OCI-M2 (cell line): ENCODE results near the gene HES3.

ENCODE experiments used
- DNase-seq: peaks from one replicate; lab custom pipeline; 2025; ENCODE audit not compliant: unreplicated experiment; lab: John Stamatoyannopoulos, UW

Gene HES3

DNA sequence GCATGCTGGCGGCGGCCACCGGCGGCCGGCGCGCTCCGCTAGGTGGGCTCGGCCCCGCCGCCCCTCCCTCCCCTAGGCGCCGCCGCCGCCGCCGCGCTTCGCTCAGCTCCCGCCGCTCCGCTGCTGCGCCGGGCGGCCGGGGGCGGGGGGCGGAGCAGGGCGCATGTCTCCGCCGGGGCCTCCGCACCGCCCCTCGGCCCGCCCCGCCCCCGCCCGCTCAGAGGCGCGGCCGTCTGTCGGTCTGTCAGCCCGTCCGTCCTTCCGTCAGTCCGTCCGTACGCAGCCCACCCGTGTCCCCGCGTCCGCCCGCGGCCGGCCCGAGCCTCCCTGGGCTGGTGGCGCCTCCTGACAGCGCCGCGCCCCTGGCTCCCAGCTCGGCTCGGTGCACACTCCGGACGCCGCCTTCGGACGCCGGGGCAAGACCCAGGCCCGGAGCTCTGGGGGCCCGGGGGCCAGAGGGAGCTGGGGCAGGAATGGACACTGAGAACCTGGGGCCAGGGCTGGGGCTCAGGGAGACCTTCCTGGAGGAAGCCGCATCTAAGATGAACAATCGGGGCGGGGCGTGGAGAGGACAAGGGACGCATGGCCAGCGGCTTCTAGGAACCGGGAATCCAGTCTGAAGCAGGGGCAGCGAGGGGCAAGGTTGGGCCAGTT, 17.1 kb downstream of the HES3 start, which contains the start of gene GPR153:
Gene GPR153, minus strand, starts transcription at position 138 of the 654 bp plus-strand sequence. CDS start 6,193 bp downstream, outside the sequence.
- DNase-seq = no peak

DNA sequence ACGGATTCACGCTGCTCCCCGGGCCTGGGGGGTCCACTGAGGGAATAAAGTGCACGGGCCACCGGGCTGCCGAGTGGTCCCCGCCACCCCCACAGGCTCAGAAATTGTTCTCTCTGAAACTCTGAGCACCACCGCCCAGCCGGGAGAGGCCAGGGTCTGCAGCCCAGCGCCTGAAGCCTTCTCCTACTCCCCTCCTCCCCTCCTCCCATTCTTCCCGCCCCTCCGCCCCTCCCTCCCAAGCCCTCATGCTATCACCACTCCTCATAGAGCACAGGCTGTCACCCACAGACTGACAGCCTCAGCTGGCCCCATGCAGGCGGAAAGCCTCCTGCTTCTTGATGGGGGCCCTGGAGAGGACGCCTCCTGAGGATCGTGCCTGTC, 17.6 kb downstream of the HES3 start:
- no peak for DNase-seq

DNA sequence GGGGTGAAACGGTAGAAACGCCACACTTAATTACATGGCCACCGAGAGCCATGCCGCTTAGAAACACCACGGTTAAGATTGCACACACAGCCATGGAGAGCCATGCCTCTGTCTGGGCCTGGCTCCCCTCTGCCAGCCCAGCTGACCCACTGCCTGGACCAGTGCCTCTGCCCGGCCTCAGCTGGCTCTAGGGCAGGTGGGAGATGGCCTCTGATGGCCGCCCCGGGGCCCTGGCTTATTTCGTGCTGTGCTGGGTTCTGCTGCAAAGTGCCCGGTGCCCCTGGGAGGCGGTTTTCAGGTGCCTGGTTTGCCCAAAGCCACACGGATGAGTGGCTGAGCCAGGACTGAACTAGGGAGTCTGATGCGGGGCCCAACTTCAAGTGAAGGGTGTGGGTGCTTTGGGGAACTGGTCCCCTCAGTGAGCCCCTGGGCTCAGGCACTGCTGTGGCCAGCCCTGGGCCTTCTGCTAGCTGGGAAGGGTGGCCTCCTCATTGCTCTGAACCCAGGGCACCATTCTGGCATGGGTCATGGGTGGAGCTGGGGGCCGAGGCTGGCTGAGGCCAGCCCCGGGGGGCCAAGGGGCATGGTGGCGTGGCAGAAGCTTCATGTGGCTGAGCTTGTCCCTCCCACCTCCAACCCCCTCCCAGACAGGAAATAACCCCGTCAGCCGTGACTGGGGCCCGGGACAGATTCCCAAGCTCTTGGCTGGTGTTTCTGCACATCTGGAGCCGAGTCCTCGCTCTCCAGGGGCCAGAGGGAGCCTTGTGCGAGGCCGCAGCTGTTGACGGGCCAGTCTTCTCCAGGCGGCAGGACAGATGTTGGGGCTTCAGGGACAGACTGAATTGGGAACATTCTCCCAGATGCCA, 18.8 kb downstream of the HES3 start:
- DNase-seq = no peak

DNA sequence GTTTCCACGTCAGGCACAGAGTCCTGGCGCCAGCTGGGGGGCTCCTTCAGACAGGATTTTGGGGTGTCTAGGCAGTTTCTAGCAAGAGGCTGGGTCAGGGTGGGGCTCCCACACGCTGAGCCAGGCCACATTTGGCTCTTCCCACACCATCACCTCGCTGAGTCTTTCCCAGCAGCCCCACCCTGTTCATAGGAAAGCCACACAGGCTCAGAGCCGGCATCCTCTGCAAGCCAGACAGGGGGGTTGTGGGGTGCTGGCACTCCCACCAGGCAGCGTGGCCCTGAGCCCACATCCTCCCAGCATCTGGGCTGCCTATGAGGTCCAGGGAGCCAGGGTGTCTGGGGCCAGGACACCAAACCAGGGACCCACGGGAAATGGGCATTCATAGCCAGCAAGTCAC, 19.7 kb downstream of the HES3 start:
- DNase-seq = no peak

DNA sequence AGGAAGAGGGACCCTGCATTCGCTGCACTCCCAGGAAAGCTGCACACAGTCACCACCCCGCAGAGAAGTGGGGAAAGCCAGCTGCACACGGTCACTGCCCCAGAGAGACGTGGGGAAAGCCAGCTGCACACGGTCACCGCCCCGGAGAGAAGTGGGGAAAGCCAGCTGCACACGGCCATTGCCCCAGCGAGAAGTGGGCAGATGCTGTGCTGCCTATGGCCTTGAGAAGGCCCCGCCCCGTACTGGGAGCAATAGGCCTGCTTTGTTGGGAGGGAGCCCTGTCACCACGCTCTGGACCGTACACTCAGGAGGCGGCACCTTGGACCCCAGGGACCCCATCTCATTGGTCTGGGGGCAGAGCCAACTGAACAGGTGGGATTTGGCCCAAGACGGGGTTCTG, 21.2 kb downstream of the HES3 start:
- no peak for DNase-seq

DNA sequence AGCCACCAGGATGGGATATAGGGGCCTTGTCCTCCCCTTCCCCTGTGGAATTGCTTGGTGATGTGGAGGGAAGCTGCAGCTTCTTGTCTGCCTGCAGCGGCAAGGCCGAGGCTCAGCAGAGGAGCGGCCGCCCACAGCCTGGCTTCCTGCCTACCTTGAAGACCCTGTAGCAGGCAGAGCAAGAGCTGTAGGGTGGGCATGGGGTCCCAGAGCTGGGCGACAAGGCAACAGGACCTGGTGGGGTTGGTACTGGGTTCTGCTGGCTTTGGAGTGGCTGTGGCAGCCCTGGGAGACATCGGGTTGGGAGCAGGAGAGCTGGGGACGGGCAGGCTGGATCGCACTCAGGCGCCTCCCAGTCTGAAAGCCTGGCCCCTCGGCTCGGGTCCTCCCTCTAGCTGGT, 22.7 kb downstream of the HES3 start:
- no peak for DNase-seq

DNA sequence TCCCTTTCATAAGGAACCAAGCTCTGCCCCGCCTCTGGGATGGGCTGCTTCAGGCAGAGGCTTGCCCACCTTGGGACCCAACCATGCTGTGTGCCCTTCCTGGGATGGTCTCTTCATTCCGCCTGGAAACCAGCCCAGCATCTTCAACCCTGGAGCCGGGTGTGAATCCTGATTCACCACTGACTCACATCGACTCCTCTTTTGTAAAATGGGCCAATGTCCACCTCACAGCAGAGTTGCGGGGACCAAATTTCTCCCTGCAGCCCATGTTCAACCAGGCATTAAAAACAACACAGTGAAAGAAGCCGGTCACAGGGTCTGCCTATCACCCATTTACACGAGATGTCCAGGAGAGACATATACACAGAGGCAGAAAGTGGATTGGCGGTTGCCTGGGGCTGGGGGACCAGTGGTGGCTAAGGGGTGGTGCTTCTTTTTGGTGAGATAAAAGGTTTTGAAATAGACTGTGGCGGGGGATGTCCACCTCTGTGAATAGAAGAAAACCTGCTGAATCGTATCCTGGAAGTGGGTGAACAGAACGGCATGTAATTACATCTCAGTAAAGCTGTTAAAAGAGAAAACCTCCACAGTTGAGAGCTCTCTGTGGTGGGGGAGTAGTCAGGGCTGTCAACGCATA, 23.8 kb downstream of the HES3 start:
- DNase-seq = no peak

DNA sequence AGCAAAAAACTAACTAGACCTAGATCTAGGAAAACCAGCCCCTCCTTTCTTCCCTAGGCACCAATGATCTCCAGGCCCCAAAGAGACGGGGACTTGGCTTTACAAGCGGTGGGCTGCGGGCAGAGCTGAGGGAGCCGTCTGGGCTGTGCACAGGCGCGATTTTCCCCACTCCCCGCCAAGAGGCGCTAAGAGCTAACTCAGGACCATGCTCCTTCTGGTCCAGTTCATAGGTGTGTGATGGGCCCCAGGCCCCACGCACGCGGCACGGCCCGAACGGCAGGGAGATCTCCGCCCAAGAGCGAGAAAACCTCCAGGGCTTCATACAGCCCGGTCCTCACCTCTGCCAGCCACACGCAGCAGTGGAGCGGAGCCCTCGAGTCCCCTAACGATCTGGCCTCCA, 24.4 kb downstream of the HES3 start:
- no peak for DNase-seq

DNA sequence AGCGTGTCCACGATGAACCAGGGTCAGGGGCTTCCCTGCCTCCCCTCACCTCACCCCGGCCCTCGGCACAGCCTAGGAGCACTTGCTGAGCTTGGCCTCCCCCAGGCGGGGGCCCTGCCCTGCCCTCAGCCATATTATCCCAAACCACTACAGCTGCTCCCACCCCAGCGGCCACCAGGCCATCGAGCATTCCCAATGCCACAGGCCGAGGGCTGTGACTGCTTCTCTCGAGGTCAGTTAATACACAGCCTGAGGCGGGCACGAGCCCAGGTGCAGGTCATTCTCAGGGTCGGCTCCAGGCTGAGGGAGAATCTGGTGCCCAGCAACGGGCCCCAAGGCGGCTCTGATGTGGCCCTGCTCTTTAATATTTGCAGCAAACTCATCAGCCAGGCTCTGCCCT, 25.3 kb downstream of the HES3 start:
- no peak for DNase-seq

DNA sequence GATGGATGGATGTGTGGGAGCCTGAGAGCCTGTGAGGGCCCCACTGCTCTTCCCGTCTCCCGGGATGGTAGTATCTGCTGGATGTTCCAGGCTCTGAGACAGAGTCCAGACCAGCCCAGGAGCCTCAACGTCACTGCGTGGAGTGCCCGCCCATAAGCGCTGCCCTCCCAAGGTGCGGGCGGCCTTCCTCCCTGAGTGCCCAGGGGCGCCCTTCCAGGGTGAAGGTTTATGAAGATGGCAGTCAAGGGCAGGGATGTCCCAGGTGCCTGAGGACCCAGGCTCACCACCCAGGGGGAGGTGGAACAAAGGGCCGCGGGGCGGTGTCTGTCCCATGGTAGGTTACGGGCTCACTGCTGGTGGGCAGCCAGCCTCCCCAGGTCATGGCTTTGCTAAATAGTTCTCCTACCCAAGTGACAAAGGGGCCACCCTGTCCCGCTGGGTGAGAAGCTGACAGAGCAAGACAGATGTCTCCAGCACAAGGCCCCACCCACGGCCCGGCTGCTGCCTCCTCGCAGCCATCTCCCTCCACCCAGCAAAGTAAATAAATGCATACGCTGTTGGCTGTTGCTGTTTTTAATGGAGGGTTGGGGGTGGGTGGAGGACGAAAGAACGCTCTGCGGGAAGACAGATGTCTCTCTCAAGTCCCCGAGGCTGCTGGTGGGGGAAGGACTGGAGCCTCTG, 25.9 kb downstream of the HES3 start:
- no peak for DNase-seq

DNA sequence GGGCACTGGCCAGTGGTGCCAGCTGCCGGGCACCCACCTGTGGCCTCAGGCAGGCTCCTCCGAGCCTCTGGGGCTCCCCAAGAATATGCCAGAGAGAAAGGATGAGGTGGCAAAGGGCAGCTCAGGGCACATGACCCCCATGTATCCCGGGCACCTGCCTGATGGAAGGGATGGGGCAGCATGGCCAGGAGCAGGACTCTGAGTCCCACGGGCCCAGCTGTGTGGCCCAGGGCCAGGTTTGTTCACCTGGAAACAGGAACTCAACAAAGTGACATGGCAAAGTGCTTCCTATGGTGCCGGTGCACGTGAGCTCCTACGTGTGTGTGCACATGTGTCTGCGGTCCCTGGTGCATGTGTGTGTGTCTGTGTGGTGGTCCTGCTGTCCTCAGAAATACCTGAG, 26.4 kb downstream of the HES3 start:
- DNase-seq = no peak

DNA sequence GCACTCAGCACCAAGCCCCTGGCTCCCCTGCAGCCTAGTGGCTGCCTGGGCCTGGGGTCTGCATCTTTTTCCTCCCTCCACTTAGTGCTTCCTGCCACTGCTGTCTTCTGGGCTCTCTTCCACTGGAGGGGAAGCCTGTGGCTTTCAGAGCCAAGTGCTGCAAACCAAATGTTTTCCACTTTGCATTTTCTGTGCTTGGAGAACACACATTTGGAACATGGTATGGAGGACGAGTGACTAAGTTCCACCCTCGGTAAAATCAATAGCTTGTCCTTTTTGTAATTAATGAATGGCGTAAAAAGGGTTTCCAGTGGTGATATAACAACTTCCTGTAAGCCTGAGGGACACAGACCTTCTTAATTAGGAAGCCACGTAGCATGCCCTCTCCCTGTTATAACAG, 27.0 kb downstream of the HES3 start:
- no peak for DNase-seq

DNA sequence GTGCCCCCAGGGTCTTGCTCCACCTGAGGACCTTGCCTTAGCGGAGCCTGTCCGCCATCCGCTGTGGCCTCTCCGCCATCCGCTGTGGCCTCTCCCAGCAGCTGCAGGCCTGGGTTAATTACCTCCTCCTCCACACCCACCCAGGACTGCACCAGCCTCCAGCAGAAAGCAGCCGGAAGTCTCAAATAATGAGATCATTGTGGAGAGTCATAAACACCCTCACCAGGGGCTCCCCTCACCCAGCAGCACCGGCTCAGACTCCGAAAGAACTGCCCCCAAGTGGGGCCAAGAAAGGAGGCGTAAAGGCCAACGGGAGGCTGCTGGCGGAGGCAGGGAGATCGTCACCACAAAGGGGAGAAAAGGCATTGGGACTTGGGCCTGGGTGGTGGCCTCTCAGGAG, 27.6 kb downstream of the HES3 start:
- no peak for DNase-seq

DNA sequence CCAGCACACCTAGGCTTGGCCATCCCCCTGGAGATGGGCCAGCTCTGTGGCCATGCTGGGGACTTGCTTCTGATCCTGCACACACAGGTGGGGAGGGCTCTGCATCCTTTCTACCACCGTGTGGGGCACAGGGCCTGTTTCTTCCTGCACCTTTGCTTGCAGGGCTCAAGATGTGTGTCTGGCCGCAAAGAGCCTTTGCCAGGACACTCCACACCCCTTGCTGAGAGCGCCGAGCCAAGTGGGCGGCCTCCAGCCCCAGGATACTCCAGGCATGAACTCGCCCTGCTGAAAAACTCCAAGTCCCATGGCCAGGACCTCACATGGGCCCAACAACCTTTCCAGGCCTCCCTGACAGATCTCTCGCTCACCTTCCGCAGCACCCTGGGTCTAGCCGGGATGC, 28.5 kb downstream of the HES3 start:
- DNase-seq = no peak

DNA sequence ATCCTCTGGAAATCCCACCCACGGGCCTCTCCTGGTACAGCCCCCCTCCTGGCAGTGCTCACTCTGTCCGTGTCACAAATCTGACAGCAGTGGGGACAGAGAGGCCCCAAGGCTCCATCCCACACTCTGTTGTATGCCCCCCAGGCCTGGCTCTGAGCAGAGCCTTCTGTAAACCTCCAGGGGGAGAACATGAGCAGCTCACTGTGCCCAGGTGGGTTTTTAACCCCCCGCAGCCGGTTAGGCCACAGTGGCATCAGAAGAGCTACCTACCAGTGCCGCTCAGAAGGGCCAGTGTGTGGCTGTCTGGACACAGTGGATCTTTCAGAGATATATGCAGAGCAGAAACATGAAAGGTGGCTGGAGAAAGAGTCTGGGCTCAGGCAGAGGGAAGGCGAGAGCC, 28.9 kb downstream of the HES3 start:
- DNase-seq = no peak

DNA sequence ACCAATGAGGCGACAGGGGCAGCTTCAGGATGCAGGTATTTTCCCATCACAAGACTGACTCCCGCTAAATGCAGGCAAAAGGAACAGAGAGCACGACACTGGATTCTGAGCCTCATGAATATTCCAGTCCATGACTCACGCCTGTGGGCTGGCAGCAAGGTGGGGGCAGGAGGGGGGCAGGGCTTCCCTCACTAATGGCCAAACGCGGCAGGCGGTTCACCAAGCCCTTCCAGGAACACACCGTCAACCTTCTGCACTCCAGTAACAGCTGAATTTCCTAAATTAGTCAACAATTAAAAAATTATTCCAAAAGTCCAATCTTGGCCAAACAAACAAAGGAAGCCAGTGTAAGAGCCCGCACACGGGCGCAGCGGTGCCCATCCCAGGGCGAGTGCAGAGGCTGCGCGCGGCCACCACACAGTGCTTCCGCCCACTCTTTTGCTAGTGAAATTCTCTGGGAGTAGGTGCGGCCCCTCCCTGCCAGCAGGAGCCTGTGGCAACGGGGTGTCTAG, 29.5 kb downstream of the HES3 start:
- no peak for DNase-seq

DNA sequence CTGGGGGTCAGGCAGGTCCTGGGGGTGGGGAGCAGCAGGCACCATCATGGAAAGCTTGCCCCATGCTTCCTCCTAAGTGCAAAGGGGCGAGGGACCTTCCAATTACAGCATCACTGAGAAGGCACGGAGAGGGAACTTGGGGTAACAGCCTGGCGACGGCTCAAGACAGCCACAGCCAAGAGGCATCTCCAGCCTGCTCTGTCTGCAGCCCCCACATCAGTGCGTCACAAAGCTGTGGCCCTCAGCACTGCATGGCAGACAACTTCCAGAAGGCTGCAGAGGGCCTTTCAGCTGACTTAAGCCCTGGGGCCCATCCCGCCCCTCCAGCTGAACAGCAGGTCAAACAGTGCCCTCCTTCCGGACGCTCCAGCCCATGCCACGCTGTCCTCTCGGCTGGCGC, 30.1 kb downstream of the HES3 start:
- DNase-seq = no peak

DNA sequence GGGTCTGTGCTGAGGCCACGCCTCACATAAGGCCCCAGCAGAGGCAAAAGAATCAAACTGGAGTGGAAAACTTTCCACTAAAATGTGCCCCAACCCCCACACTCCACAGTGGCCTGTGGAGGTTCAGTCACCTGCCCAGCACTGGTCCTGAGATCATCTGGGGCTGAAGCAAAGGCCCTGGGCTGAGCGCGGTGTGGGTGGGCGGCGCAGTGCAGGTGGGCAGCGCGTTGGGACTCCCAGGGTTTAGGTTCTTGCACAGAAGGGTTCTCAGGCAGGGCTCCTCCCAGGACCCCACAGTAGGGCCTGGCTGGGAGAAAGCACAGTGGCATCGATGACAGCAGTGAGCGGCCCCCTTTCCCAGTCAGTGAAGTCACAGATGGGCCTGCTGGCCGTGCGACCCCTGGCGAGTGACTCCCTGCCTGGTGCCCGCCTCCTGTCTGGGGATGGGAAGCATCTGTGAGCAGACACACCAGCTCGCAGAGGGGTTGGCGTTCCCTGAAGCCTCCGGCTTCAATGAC, 30.7 kb downstream of the HES3 start:
- DNase-seq = no peak

DNA sequence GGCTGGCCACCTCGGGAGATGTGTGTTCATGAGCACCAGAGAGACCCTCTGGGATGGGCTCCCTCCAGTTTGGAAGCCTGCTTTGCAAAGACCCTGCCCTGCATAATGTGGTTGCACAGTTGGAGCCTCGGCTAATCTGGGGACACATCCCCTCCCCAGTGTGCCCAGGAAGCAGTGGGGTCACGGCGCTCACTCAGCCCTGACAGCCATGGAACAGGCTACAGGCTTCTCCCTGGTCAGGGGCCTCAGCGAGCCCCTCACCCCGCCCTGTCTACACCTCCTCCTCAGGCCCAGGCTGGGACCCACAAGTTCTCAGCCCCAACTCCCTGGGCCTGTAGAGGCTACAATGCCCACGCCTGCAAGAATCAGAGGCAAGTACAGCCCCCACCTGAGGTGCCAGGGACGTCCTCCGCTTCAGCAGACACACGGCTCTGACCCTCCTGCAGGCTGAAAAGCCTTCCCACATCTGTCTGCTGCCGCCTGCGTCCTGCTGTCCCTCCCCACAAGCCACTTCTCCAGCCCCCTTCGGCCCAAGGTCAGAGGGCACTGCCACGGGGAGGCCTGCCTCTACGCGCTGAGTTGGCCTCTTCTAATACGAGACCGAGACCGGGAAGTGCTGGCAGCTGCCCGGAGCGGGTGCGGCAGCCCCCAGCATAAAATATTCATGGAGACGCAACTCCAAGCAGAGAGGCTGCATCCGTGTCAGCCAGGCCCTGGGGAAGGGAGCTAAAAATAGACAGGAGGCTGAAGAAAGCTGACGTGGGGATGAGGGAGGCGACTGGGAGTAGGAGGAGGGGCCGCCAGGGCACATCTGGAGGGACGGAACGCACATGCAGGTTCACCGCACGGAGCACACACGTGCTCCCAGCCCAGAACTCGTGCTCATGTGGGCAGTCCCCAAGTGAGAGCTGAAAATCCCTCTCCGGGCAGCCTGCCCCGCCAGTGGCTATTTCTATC, 32.1 kb downstream of the HES3 start:
- no peak for DNase-seq
